Measurements from ENCODE around the gene PRSS35. TPM values are rescaled to one million over a fixed set of nuclear protein-coding genes. Genes with fewer than 3 reads are reported as not detected.
"Not testable (repeated sequence)": the region's sequence is repeated elsewhere in the genome, so short reads cannot be mapped to it uniquely, and the experiment has no call there.

The PRSS35 gene
- 3.2 TPM for total RNA-seq

- intact Hi-C loops (cut with DNase I), result loop anchor here (5.0 kb wide), 2 partner anchors 95 to 295 kb away; no protein-coding TSS in a partner anchor
- DNase-seq (ENCODE audit: low spot score), result peak; percentile 80
Observed at GRCh38 chr6:83511901-83512681, at the start of gene PRSS35. PRSS35 (plus strand) TSS chr6:83512534; CDS start chr6:83523442, 10,908 bp downstream.

DNA sequence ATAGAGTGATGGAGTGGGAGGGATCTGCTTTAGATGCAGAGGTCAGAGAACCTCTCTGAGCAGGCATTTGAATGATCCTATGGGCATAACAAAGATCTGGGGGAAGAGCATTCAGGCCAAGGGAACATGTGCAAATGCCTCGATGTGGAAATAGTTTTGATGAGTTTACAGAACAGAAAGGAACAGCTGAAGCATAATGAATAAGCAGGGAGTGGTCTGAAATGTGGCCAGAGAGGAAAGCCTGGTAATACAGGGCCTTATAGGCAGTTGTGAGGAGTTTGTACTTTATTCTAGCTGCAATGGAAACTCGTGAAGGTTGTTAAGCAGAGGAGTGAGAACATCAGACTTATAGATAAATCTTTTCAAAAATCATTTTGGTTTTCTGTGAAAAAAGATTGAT, 48.4 kb upstream of the PRSS35 start:
- DNase-seq (ENCODE audit: low spot score) (no peak), ATAC-seq (no peak)
- intact Hi-C loops (cut with DNase I), result no loop called here

More at GRCh38 chr6:83511901-83512681, at the start of gene PRSS35:
- peak; percentile 93 for ATAC-seq

- ATAC-seq, result no peak
- DNase-seq (ENCODE audit: low spot score), result no peak
- intact Hi-C loops (cut with DNase I), result no loop called here
Observed at GRCh38 chr6:83464381-83465140, 47.8 kb upstream of the PRSS35 start.

GRCh38 chr6:83466328-83466727, 46.0 kb upstream of the PRSS35 start:
- ATAC-seq (no peak), DNase-seq (ENCODE audit: low spot score) (no peak)
- intact Hi-C loops (cut with DNase I), result no loop called here

- intact Hi-C loops (cut with DNase I), result no loop called here
- DNase-seq (ENCODE audit: low spot score) (peak; percentile 63), ATAC-seq (peak; percentile 76)
Observed at GRCh38 chr6:83467620-83468036, 44.7 kb upstream of the PRSS35 start.

DNA sequence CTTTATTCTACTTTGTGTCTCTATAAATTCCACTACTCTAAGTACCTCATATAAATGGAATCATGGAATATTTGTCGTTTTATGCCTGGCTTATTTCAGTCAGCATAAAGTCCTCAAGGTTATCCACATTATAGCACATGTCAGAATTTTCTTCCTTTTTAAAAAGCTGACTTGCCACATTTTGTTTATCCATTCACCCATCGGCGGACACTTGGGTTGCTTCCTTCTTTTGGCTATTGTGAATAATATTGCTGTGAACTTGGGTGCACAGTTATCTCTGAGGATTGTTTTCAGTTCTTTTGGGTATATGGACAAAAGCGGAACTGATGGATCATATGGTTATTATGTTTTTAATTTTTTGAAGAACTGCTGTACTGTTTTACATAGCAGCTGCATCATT, 42.3 kb upstream of the PRSS35 start:
- DNase-seq (ENCODE audit: low spot score) (no peak), ATAC-seq (peak; percentile 33)
- intact Hi-C loops (cut with DNase I), result no loop called here

DNA sequence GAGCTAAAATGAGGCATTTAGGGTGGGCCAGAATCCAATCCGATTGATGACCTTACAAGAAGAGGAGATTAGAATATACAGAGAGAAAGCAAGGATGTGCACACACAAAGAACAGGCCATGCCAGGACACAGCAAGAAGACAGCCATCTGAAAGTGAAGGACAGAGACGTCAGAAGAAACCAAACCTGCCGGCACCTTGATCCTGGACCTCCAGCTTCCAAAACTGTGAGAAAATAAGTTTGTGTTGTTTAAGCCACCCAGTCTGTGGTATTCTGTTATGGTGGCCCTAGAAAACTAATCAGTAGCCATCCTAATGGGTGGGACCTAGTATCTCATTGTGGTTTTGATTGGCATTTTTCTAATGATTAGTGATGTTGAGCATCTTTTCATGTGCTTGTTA, 41.7 kb upstream of the PRSS35 start:
- DNase-seq (ENCODE audit: low spot score) (no peak), ATAC-seq (no peak)
- intact Hi-C loops (cut with DNase I), result no loop called here

DNA sequence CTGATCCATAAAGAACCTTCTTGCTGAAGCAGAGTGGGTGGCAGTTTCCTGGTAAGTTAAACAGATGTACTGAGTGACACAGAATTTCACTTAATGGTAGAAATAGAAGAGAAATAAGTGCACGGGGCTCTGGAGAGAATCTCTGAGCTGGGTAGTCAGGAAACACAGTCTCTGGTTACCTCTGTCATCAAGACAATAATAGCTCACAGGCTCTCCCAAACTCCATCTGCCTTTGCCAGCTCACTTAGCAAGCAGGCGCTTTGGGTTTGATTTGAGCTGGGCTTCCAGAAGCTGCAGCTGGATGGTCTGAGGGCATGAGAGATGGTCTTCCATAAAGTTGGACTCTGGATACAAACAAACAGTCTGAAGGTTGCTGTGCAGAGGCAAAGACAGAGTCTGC, 39.6 kb upstream of the PRSS35 start:
- intact Hi-C loops (cut with DNase I), result no loop called here
- ATAC-seq (no peak), DNase-seq (ENCODE audit: low spot score) (no peak)

DNA sequence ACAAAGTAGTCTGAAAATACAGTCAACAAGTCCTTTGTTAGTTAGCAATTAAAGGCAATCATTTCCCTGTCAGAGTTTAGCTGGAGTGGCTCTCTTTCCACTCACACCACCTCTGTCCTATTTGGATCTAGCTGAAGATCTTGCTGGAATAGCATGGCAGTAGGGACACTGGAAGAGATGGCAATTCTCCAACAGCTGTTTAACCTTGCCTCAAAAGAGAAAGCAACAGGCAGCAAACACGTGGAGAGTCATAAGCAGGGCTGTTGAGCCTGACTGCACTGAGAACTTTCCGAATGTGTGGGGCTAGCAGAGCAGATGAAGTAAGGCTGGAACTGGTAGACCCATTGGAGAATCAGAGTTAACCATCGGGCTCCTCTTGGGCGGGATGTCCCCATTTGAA, 38.0 kb upstream of the PRSS35 start:
- DNase-seq (ENCODE audit: low spot score) (no peak), ATAC-seq (peak; percentile 56)
- intact Hi-C loops (cut with DNase I), result no loop called here

DNA sequence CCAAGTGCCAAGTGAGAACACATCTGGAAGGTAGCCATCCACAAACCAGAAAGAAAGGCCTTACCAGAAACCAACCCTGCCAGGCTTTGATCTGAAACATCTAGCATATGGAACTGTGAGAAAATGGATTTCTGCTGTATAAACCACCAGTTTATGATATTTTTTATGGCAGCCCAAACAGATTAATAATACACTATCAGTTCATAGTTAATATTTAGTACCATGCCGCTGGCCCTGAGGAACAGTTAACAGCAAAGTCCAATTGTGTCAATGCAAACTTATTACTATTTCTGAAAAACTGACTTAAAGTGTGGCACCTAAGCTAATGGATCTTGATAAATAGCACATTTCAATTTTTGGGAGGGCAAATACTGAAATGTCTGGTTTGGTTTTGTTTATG, 35.4 kb upstream of the PRSS35 start:
- intact Hi-C loops (cut with DNase I), result no loop called here
- DNase-seq (ENCODE audit: low spot score), result no peak
- no peak for ATAC-seq

- DNase-seq (ENCODE audit: low spot score) (no peak), ATAC-seq (no peak)
- intact Hi-C loops (cut with DNase I), result no loop called here
Observed at GRCh38 chr6:83479389-83479788, 32.9 kb upstream of the PRSS35 start.

- intact Hi-C loops (cut with DNase I), result no loop called here
- no peak for ATAC-seq
- DNase-seq (ENCODE audit: low spot score), result no peak
Observed at GRCh38 chr6:83480470-83480869, 31.9 kb upstream of the PRSS35 start.

DNA sequence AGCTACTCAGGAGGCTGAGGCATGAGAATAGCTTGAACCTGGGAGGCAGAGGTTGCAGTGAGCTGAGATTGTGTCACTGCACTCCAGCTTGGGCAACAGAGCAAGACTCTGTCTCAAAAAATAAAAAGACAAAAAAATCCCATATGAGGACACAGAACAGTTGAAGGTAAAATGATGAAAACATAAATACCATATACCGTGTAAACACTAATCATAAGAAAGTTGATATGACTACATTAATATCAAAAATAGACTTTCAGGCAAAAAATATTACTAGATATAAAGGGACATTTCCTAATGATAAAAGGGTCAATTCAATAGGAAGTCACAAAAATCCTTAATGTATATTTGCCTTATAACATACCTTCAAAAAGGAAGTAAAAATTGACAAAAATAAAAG, 30.4 kb upstream of the PRSS35 start:
- ATAC-seq; intact Hi-C loops (cut with DNase I); DNase-seq (ENCODE audit: low spot score): not testable (repeated sequence)

DNA sequence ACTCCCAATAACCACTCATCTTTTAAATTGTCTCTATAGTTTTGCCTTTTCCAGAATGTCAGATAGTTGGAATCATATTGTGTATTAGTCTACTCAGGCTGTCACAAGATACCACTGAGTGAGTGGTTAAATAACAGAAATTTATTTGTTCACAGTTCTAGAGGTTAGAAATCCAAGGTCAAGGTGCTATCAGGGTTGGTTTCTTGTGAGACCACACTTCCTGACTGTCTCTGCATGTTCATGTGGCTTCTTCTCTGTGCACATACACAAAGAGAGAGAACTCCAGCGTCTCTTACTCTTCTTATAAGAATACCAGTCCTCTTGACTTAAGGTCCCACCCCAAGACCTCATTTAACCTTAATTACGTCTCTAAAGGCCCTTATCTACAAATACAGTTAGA, 23.9 kb upstream of the PRSS35 start:
- intact Hi-C loops (cut with DNase I), result no loop called here
- ATAC-seq (no peak), DNase-seq (ENCODE audit: low spot score) (no peak)

DNA sequence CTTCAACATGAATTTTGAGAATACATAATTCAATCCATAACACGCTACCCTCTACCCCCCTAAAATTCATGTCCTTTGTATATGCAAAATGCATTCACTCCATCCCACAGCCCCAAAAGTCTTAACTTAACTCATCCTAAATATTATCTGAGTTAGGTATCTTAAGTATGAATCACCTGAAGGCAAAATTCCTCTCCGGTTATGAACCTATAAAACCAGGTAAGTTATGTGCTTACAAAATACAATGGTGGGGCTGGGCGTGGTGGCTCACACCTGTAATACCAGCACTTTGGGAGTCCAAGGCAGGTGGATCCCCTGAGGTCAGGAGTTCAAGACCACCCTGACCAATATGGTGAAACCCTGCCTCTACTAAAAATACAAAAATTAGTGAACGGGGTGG, 23.5 kb upstream of the PRSS35 start:
- ATAC-seq (no peak), DNase-seq (ENCODE audit: low spot score) (no peak)
- intact Hi-C loops (cut with DNase I), result no loop called here

DNA sequence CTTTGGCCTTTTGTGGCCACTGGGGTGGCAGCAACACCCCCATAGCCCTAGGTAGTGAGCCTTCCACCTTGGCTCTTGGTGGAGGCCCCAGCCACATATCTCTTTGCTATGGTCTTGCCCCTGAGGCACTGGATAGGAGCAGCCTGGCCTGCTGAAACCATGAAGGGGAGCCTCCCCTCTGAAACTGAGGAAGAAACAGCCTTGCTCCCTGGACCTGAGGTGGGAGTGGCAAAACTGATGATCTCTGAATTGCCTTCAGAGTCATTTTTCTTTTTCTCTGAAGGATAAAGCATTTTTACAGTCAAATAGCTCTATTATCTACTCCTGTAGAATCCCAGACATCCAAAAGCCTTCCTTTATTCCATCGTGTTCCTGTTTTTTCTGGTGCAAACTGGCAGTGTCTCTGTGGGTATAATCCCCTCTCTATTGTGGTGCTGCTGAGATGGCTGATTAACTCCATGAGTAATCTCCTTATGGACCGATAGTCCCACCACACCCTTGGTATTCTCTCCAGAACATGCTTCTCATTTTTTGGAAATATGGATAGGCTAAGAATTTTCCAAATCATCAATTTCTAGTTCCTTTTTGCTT, 22.0 kb upstream of the PRSS35 start:
- DNase-seq (ENCODE audit: low spot score) (no peak), ATAC-seq (no peak)
- intact Hi-C loops (cut with DNase I), result no loop called here

GRCh38 chr6:83505356-83505755, 7.0 kb upstream of the PRSS35 start:
- intact Hi-C loops (cut with DNase I), result no loop called here
- peak; percentile 90 for ATAC-seq

DNA sequence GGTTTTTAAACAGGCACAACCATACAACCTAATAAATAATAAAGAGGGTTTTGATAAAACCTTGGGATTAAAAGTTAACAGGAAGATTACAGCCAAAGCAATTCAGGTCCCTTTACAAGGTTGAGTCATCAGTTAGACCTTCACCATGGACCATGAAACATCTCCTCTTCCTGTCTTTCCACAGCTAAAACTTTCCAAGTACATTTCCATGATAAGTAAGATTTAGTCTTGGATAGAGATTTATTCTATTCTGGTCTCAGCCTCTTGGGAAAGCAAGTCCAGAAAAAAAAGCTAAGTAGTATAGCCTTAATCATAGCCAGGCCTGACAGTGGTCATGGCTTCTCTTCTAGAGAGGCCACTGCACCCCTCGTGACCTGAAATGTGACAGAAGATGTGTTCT, 2.9 kb upstream of the PRSS35 start:
- intact Hi-C loops (cut with DNase I), result no loop called here
- ATAC-seq (no peak), DNase-seq (ENCODE audit: low spot score) (no peak)

More at GRCh38 chr6:83505356-83505755, 7.0 kb upstream of the PRSS35 start:
- no peak for DNase-seq (ENCODE audit: low spot score)

GRCh38 chr6:83510791-83511190, 1.5 kb upstream of the PRSS35 start:
- ATAC-seq, result no peak
- intact Hi-C loops (cut with DNase I), result loop anchor here (5.0 kb wide), 2 partner anchors 93 to 293 kb away; no protein-coding TSS in a partner anchor
- no peak for DNase-seq (ENCODE audit: low spot score)

GRCh38 chr6:83511266-83511665, 1.1 kb upstream of the PRSS35 start:
- DNase-seq (ENCODE audit: low spot score) (no peak), ATAC-seq (no peak)
- intact Hi-C loops (cut with DNase I), result loop anchor here (5.0 kb wide), 2 partner anchors 94 to 294 kb away; no protein-coding TSS in a partner anchor
